ENCODE data around the gene HAP1. TPM values are rescaled to one million over a fixed set of nuclear protein-coding genes. Genes with fewer than 3 reads are reported as not detected.

Gene HAP1
- total and polyA plus RNA-seq, 11 donors = 0.07 to 0.35 (median 0.10) TPM; not detected in 6

DNA sequence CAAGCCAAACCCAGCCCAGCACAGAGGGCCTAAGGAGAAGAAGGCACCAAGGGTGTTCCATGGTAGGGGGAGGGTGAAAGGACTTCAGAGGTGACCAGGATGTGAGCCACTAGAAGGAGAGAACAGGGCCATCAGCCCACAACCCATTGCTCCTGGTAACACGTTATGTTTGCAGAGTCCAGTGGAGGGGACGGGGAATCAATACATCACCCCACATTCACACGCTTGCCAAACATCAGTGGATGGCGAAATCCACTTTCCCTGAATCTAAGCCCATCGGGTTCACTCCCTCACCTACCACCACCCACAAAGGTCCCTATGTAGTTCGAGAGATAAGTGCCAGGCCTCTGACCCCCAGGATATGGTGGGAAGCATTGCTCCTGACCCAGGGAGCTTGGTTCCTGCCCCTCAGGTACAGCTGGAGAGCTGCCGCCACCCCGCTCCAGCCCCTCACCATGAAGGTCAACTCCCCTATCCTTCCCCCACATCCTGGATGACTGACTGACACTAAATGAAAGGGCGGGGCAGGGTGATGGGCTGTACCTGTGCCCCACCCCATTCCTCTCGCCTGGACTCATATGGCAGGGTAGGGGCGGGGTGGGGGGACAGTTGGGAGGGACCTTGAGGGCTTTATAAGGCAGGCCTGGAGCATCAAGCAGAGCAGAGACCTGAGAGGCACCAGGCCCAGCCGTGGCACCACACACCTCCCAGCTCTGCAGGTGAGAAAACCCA is 22.6 kb downstream of the HAP1 start, which contains the start of gene GAST:
GAST (plus strand) TSS at position 663 of the 732 bp plus-strand sequence. CDS start 3,106 bp downstream, outside the sequence.
- Histone ChIP-seq H3K27ac (no peak within 1 kb of the TSS), H3K36me3 (no peaks in the 10 kb centered on the region), H3K4me1 (no peaks in the 10 kb centered on the region), H3K9me3 (no peaks in the 10 kb centered on the region), H3K27me3 (peaks cover 0 to 6% (median 0%) of the 10 kb centered on the region in 9 donors), H3K4me3 (no peak within 1 kb of the TSS)
- ATAC-seq (no peak), DNase-seq (no peak)
- WGBS, 4 donors = 89 to 92% (median 90%) methylated on average over 9 to 12 of the region's 12 CpGs
- intact Hi-C loops (cut with DNase I) = no loop called here
- TF ChIP-seq, protein P1, sequence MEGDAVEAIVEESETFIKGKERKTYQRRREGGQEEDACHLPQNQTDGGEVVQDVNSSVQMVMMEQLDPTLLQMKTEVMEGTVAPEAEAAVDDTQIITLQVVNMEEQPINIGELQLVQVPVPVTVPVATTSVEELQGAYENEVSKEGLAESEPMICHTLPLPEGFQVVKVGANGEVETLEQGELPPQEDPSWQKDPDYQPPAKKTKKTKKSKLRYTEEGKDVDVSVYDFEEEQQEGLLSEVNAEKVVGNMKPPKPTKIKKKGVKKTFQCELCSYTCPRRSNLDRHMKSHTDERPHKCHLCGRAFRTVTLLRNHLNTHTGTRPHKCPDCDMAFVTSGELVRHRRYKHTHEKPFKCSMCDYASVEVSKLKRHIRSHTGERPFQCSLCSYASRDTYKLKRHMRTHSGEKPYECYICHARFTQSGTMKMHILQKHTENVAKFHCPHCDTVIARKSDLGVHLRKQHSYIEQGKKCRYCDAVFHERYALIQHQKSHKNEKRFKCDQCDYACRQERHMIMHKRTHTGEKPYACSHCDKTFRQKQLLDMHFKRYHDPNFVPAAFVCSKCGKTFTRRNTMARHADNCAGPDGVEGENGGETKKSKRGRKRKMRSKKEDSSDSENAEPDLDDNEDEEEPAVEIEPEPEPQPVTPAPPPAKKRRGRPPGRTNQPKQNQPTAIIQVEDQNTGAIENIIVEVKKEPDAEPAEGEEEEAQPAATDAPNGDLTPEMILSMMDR (IDR thresholded peaks at IDR 0.05) = no peak

DNA sequence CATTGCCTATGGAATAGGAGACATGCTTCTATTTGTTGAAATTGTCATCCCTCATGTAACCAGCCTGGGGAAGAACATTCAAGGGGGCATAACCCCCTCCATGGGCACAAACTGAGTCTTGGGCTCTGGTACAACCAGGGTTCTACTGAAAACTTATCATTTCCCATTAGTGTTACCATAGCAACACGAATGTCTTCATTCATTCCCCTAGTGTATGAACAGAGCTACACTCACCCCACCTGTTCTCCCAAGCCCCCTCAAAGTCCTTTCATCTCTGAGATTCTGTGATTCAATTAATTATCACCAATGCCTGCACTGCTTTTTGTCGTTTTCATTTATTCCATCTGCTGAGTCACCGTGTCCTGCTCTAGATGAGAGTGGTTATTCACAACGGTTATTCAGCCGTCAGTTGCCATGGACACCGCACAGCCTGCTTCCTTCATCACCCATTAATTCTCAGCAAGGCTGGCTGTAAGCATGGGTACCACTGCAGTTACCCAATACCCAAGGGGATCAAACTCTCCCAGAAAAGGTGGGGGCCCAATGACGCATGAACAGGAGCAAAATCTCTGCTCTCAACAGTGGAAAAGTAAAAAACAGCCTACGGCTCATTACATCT is 23.9 kb downstream of the HAP1 start:
- no peak overlapping the region for H3K4me3 ChIP-seq
- H3K36me3 ChIP-seq = no peaks in the 10 kb centered on the region
- intact Hi-C loops (cut with DNase I) = no loop called here
- DNase-seq (no peak), ATAC-seq (no peak)
- no peak overlapping the region for H3K27ac ChIP-seq
- H3K9me3 ChIP-seq = no peaks in the 10 kb centered on the region
- TF ChIP-seq, protein P1 (IDR thresholded peaks at IDR 0.05) = no peak
- no peak for TF ChIP-seq POLR2A (IDR thresholded peaks at IDR 0.05)
- peaks cover 0 to 6% (median 0%) of the 10 kb centered on the region in 9 donors for H3K27me3 ChIP-seq
- WGBS, 4 donors = 64 to 75% (median 68%) methylated on average over 8 of the region's 8 CpGs
- no peaks in the 10 kb centered on the region for H3K4me1 ChIP-seq

DNA sequence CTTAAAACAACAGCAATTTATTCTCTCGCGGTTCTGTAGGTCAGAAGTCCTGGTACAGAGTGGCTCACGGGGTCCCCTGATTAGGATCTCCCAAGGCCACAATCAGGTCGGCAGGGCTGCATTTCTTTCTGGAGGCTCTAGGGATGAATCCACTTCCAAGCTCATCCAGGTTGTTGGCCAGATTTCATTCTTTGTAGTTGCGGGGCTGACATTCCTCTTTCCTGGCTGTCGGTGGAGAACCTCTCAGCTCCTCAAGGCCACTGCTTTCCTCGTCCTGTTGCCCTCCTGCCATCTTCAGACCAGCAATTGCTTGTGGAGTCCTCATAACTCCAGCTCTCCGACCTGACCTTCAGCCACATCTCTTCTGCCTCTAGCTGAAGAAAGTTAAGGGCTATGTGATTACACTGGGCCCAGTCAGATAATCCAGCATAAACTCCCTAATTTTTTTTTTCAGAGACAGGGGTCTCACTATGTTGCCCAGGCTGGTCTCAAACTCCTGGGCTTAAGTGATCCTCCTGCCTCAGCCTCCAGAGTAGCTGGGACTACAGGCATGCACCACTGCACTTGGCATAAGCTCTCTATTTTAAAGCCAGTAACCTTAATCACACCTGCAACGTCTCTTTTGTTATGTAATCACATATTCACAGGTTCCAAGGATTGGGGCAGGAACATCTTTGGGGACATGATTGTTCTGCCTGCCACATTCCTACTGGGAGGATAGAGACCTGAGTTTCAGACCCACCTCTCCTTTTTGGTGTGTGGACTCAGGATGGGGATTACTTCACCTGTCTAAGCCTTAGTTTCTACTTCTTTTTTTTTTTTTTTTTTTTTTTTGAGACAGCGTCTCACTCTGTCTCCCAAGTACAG is 26.4 kb downstream of the HAP1 start:
- no peak for DNase-seq
- whole genome bisulfite sequencing, 4 donors = 77 to 80% (median 78%) methylated on average over 10 of the region's 10 CpGs
- no peaks in the 10 kb centered on the region for H3K9me3 ChIP-seq
- no peaks in the 10 kb centered on the region for H3K4me1 ChIP-seq
- TF ChIP-seq POLR2A (IDR thresholded peaks at IDR 0.05) = no peak
- TF ChIP-seq, protein P1 (IDR thresholded peaks at IDR 0.05) = no peak
- H3K27me3 ChIP-seq = peaks cover 0 to 6% (median 0%) of the 10 kb centered on the region in 9 donors
- H3K36me3 ChIP-seq = no peaks in the 10 kb centered on the region
- no peak for ATAC-seq
- no peak overlapping the region for H3K4me3 ChIP-seq
- intact Hi-C loops (cut with DNase I) = no loop called here
- no peak overlapping the region for H3K27ac ChIP-seq

Data from heart left ventricle (tissue), 16 donors.